SK-MEL-5 (cell line): ENCODE results near the gene EHMT1. TPM values are rescaled to one million over a fixed set of nuclear protein-coding genes. Genes with fewer than 3 reads are reported as not detected.
A peak's percentile ranks its signal among the peaks of the same experiment; 100 is the strongest.
"Not testable (repeated sequence)": the region's sequence is repeated elsewhere in the genome, so short reads cannot be mapped to it uniquely, and the experiment has no call there.

ENCODE experiments used
- DNase-seq: peaks from one replicate; pipeline ENCODE4 v3.0.0-alpha.2; 2016; ENCODE audit warnings: low read depth, low spot score
- in situ Hi-C: cut with HindIII; loops from 2 replicates; pipeline ENCODE4 v1.10.0; 2016; ENCODE audit warnings: low sequenced_read_pairs, high pct_unique_total_duplicates, low pct_unique_long_range_greater_than_20kb
- total RNA-seq: library from RNA; depleted of rRNA; stranded (reverse); fragments of >200 nt; shearing (Covaris generic); gene quantifications from 2 replicates; pipeline ENCODE4 v1.2.3, GENCODE V29; 2014

EHMT1 gene
- total RNA-seq, 1 experiment from 2014 or later: 18.5 TPM

DNA sequence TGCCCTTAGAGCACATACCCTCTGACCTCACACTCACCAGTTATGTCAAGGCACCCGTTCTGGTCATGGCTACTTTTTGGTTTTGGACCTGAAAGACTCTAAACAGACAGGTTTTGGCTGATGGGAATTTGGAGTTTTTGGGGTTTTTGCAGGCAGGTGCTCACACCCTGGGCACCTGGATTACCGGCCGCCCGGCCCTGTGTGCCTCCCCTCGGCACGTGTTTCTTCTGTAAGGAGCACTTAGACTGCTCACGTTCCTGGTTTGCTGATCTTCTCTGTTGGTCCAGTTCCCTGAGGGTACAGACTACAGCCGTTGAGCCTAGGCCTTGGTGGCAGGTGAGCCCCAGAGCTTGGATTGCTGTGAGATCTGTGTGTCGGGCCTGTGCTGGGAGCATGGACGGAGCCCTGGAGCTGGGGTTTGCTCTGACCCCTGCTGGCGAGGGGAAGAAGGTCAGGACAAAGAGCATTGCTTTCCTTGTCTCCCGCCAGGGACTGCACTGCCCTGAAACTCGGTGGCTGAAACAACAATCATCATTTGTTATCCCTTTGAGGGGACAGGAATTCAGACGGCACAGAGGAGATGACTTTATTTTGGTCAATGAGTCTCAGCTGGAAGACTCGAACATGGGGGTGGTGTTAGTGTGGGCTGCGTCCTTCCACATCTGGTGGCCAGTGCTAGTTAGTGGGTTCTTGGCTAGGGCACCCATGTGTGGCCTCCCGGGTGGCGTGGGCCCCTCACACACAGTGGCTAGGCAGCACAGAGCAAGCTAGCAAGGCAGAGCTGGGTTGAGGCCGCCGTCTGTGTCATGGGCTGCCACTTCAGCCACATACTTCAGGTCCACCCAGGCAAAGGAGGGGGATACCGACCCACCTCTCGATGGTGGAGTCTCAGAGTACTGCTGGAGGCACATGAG, 76.4 kb downstream of the EHMT1 start:
- in situ Hi-C loops: no loop called here
- DNase-seq: peak; percentile 68

GRCh38 chr9:137696136-137696925, 77.5 kb downstream of the EHMT1 start:
- in situ Hi-C loops: no loop called here

DNA sequence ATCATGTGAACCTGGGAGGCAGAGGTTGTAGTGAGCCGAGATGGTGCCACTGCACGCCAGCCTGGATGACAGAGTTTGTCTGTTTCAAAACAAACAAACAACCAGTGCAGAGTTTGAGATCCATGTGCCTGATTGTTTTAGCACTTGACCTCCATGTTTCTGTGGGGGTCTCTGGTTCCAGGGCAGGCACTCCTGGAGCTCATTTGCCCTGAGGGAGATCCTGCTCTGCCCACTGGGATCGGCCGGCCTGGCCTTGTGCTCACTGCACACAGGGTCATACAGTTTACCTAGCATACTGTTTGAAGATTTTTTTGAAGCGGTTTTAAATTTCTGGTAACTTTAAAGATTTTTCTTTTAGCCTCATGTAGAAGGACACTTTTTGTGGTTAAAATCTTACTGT, 78.4 kb downstream of the EHMT1 start:
- in situ Hi-C loops: no loop called here
- no peak for DNase-seq

More at GRCh38 chr9:137696136-137696925, 77.5 kb downstream of the EHMT1 start:
- DNase-seq: no peak

GRCh38 chr9:137697832-137698231, 79.0 kb downstream of the EHMT1 start:
- no peak for DNase-seq
- in situ Hi-C loops: no loop called here

DNA sequence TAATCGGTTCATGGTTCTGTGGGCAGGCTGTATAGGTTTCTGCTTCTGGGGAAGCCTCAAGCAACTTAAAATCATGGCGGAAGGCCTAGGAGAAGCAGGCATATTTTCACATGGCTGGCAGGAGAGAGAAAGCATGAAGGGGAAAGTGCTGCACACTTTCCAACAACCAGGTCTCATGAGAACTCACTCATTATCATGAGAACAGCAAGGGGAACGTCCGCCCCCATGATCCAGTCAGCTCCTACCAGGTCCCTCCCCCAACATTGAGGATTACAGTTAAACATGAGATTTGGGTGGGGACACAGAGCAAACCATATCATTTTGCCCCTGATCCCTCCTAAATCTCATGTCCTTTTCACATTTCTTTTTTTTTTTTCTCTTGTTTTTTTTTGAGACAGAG, 82.1 kb downstream of the EHMT1 start:
- in situ Hi-C loops: no loop called here
- no peak for DNase-seq

DNA sequence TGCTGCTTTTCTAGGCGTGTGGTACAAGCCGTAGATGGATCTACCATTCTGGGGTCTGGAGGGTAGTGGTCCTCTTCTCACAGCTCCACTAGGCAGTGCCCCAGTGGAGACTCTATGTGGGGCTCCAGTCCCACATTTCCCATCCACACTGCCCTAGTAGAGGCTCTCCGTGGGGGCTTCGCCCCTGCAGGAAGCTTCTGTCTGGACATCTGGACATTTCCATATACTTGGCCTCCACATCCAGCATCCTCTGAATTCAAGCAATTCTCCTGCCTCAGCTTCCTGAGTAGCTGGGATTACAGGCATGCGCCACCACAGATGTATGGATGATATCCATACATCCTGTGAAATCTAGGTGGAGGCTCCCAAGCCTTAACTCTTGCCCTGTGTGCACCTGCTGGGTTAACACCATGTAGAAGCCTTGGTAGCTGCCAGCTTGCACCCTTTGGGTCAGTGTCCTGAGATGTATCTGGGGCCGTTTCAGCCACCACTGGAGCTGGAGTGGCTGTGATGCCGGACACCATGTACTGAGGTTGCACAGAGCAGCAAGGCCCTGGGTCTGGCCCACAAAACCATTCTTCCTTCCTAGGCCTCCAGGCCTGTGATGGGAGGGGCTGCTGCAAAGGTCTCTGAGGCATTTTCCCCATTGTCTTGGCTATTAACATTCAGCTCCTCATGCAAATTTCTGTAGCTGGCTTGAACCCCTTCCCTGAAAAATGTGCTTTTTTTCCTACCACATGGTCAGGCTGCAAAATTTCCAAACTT, 84.0 kb downstream of the EHMT1 start:
- DNase-seq: no peak
- in situ Hi-C loops: no loop called here

DNA sequence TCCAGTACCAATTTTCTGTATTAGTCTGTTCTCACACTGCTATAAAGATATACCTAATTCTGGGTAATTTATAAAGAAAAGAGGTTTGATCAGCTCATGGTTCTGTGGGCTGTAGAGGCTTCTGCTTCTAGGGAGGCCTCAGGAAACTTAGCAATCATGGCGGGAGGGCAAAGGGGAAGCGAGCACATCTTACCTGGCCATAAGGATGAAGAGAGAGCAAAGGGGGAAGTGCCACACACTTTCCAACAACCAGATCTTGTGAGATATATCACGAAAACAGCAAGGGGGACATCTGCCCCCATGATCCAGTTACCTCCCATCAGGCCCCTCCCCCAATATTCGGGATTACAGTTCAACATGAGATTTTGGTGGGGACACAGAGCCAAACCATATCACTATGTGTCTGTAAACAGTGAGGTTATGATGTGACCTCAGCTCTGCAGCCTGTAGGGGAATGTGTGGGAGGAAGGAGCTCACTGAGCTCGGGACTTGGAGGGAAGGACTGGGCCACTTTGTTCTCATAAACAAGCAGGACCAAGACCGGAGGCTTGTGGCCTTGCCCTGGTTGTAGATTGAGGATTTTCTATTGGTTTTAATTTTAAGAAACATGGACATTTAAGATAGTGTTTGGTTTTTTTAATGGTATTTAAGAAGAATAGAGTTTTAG, 85.2 kb downstream of the EHMT1 start:
- in situ Hi-C loops: no loop called here

GRCh38 chr9:137705443-137705863, 86.6 kb downstream of the EHMT1 start:
- in situ Hi-C loops: no loop called here
- DNase-seq: no peak

More for the DNA sequence above, 85.2 kb downstream of the EHMT1 start:
- DNase-seq: no peak

GRCh38 chr9:137705906-137706305, 87.1 kb downstream of the EHMT1 start:
- in situ Hi-C loops: no loop called here
- no peak for DNase-seq

DNA sequence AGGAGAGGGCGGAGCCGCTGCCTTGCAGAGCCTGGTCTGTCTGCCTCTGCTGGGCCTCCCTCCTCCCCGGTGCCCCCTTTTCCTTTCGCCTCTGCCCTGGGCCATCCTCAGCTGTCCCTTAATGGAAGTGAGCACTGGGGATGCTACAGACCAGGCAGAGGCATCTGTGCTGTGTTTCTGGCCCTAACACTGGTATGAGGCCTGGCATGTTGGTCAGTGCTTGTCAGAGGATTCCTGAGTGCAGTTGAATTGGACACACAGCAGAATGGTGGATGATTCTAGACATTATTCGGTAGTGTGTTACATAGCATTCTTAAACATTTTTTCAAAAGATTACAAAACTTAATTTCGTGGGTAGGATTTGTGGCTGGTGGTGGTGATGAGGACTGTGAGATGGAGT, 88.6 kb downstream of the EHMT1 start:
- in situ Hi-C loops: no loop called here
- no peak for DNase-seq

DNA sequence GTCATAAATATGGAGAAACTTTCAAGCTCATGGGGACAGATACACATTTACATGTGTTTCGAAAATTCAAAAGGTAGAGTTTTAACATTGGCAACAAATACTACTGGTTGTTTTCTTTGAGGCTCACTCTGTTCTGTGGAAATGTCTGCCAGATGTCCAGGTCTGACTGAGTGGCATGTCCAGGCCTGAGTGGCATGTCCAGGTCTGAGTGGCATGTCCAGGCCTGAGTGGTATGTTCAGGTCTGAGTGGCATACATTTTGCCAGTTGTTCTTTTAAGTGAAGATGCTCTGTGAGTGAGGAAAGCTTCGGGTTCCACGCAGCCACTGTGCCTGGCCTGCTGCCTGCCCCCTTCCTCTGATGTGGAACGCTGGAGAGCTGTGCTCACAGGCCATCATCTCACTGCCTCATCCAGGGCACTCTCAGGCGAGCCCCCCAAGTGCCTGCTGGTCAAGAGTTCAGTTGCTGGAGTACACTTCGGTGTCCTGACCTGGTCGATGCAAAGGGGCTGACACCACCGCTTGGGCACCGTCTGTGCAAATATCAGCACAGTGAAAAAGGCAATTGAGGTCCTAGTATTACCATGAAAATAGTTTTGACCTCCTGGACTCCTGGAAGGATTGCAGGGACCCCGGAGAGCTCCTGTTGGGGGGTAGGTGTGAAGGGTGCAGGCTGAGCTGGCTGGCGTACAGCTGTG, 89.9 kb downstream of the EHMT1 start:
- no peak for DNase-seq
- in situ Hi-C loops: no loop called here

DNA sequence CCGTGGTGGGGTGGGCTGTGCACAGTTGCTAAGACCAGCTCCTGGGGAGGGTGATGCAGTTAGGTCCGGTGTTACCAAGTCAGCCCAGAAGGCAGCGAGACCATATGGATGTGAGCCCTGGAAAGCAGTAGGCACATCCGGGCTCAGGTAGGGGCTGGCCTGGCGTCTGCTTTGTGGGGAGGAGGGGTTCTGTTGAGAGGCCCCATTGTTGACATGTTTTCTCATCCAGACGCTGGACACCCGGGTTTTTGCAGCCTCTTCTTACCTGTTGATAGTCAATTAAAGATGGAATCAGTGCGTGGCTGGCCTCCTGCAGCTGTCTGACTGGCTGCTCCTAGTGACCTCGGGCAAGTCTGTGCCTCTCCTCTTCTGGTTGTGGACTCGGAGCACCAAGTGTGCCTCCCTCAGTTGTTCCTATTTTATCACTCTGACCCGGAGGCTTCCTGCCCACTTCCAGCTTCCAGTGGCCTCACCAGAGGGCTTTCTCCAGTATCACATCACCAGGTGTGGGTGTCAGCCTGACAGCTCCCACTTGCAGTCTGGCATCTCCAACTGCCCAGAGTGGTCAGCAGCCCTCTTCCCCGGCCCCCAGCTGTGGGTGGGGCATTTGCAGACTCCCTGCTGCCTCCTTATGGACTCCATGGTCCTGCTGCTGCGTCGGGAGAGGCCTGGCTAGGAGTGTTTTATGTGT, 90.8 kb downstream of the EHMT1 start:
- no peak for DNase-seq
- in situ Hi-C loops: no loop called here

- in situ Hi-C loops: no loop called here
- DNase-seq: no peak
Observed at GRCh38 chr9:137710704-137711103, 91.9 kb downstream of the EHMT1 start.

GRCh38 chr9:137711678-137712105, 92.9 kb downstream of the EHMT1 start:
- in situ Hi-C loops: no loop called here
- no peak for DNase-seq

DNA sequence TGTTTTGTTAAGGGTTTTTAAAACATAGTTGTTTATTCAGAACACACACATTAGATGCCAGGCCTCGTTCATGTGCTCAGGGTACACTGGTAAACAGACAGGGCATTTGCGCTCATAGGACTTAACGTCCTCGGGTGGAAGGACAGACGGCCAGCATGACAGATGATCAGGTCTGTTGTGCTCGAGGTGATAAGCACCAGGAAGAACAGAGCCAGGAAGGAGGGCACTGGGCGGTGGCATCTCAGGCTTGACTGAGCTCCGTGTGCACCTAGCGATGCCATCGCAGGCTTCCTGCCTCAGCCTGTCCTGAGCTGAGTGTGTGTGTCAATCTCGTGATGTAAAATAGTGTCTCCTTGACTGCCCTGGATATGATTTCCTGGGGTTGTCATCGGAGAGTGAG, 96.5 kb downstream of the EHMT1 start:
- DNase-seq: no peak
- in situ Hi-C loops: no loop called here

DNA sequence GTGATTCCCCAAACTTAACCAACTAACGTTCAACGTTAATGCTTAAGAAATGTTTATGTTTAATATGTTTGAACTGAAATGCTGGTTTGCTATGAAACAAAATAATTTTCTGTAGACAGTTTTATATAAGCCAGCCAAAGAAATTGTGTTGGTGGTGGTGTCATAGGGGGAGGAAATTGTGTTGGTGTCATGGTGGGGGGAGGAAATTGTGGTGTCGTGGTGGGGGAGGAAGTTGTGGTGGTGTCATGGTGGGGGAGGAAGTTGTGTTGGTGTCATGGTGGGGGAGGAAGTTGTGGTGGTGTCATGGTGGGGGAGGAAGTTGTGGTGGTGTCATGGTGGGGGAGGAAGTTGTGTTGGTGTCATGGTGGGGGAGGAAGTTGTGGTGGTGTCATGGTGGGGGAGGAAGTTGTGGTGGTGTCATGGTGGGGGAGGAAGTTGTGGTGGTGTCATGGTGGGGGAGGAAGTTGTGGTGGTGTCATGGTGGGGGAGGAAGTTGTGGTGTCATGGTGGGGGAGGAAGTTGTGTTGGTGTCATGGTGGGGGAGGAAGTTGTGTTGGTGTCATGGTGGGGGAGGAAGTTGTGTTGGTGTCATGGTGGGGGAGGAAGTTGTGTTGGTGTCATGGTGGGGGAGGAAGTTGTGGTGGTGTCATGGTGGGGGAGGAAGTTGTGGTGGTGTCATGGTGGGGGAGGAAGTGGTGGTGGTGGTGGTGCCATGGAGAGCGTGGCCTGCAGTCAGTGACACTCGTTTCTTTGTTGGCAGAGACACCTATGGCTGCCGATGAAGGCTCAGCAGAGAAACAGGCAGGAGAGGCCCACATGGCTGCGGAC, 97.3 kb downstream of the EHMT1 start:
- DNase-seq, in situ Hi-C loops: not testable (repeated sequence)
